ENCODE results near the gene TRMT112.

DNA sequence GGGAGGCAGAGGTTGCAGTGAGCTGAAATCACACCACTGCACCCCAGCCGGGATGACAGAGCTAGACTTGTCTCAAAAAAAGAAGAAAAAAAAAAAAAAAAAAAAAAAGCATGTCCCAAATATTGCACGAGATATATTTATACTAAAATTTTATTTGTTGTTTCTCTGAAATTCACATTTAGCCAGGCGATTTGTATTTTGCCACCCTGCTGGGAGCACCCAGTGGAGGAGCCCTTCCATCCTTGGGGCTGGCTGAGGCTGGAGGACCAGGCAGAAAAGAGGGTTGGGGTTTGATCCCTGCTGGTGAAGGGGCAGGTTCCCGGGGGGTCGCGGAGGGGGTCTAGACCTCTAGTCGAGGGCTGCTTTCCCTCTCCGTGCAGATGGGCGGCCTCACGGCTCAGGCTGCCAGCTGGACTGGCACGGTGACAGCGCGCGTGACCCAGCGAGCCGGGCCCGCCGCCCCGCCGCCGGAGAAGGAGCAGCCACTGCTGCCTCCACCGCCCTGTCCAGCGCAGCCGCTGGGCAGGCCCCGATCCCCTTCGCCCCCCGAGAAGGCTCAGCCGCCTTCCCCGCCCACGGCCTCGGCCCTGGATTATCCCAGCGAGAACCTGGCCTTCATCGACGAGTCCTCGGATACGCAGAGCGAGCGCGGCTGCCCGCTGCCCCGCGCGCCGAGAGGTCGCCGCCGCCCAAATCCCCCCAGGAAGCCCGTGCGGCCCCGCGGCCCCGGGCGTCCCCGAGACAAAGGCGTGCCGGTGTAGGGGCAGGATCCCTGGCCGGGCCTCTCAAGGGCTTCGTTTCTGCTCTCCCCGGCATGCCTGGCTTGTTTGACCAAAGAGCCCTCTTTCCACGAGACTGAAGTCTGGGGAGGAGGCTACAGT, 18.2 kb downstream of the TRMT112 start:
- TF ChIP-seq, protein P1, sequence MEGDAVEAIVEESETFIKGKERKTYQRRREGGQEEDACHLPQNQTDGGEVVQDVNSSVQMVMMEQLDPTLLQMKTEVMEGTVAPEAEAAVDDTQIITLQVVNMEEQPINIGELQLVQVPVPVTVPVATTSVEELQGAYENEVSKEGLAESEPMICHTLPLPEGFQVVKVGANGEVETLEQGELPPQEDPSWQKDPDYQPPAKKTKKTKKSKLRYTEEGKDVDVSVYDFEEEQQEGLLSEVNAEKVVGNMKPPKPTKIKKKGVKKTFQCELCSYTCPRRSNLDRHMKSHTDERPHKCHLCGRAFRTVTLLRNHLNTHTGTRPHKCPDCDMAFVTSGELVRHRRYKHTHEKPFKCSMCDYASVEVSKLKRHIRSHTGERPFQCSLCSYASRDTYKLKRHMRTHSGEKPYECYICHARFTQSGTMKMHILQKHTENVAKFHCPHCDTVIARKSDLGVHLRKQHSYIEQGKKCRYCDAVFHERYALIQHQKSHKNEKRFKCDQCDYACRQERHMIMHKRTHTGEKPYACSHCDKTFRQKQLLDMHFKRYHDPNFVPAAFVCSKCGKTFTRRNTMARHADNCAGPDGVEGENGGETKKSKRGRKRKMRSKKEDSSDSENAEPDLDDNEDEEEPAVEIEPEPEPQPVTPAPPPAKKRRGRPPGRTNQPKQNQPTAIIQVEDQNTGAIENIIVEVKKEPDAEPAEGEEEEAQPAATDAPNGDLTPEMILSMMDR (IDR thresholded peaks at IDR 0.05) = no peak
- no peak for TF ChIP-seq POLR2A (IDR thresholded peaks at IDR 0.05)
